Immature natural killer cell (primary cell): Measurements from ENCODE around the gene BHMT. TPM values are rescaled to one million over a fixed set of nuclear protein-coding genes. Genes with fewer than 3 reads are reported as not detected.

Experiments
- DNase-seq, 3 donors: peaks; one replicate each; pipeline ENCODE4 v3.0.0; 2022; ENCODE audit warnings: mixed read lengths in 1 of 3
- H3K27ac Mint-ChIP-seq, 6 donors: one replicate each; pipeline ENCODE4 v1.8.0; 2020; ENCODE audit warnings: mixed read lengths in 6 of 6, mild to moderate bottlenecking in 5 of 6, inconsistent platforms in 4 of 6, moderate library complexity in 3 of 6
- H3K27me3 Mint-ChIP-seq, 3 donors: one replicate each; pipeline ENCODE4 v1.8.0; 2020 to 2021; ENCODE audit warnings: low read depth in 3 of 3, mild to moderate bottlenecking in 3 of 3, mixed read lengths in 3 of 3, moderate library complexity in 3 of 3, inconsistent platforms in 1 of 3
- H3K36me3 Mint-ChIP-seq, 3 donors: one replicate each; pipeline ENCODE4 v1.8.0; 2020; ENCODE audit warnings: mixed read lengths in 3 of 3, inconsistent platforms in 2 of 3, mild to moderate bottlenecking in 2 of 3
- H3K4me1 Mint-ChIP-seq, 2 donors: one replicate each; pipeline ENCODE4 v1.8.0; 2020; ENCODE audit warnings: inconsistent platforms in 2 of 2, mild to moderate bottlenecking in 2 of 2, mixed read lengths in 2 of 2, moderate library complexity in 1 of 2
- H3K4me3 Mint-ChIP-seq, 5 donors: one replicate each; pipeline ENCODE4 v1.8.0; 2020; ENCODE audit warnings: mild to moderate bottlenecking in 5 of 5, mixed read lengths in 5 of 5, inconsistent platforms in 3 of 5, moderate library complexity in 3 of 5
- H3K9me3 Mint-ChIP-seq, 6 donors: one replicate each; pipeline ENCODE4 v1.8.0; 2020; ENCODE audit warnings: mild to moderate bottlenecking in 6 of 6, mixed read lengths in 6 of 6, inconsistent platforms in 4 of 6, moderate library complexity in 3 of 6
- polyA plus RNA-seq, 3 donors: library from polyadenylated mRNA; unstranded; fragments of 300-500 nt; fragmentation: Illumina TruSeq; gene quantifications; one replicate each; pipeline ENCODE4 v1.2.3, GENCODE V29; 2021

BHMT gene
- polyA plus RNA-seq, 3 donors from 2014 or later = not detected

DNA sequence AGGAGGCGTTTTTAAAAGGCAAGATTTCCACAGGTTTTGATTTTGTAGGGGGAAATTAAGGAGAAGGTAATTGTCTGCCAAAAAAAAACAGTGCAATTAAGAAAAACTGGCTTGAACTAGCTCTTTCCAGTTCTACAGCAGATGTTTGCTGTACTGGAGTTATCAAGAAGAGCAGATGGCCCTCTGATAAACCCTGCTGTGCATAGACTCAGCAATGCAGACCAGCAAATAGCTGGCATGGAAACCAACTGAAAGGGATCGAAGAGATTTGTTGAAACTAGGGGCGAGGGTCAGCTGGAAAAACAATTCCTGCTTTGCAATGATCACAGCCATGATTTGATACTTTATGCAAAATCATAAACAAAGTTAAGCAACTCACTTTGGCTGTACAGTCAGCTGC lies 17.8 kb upstream of the BHMT start:
- no peak overlapping the region for H3K4me3 Mint-ChIP-seq
- H3K36me3 Mint-ChIP-seq = no peaks in the 10 kb centered on the region
- peaks cover 0 to 2% (median under 1%) of the 10 kb centered on the region in 6 donors for H3K9me3 Mint-ChIP-seq
- H3K4me1 Mint-ChIP-seq = no peaks in the 10 kb centered on the region
- DNase-seq = no peak
- H3K27ac Mint-ChIP-seq = no peak overlapping the region
- peaks cover 0 to 4% (median 2%) of the 10 kb centered on the region in 3 donors for H3K27me3 Mint-ChIP-seq

GRCh38 chr5:79105868-79106267 lies 5.7 kb upstream of the BHMT start:
- no peak overlapping the region for H3K4me3 Mint-ChIP-seq
- no peak overlapping the region for H3K27ac Mint-ChIP-seq
- H3K36me3 Mint-ChIP-seq = no peaks in the 10 kb centered on the region
- peaks cover 3 to 13% (median 12%) of the 10 kb centered on the region in 3 donors for H3K27me3 Mint-ChIP-seq
- no peaks in the 10 kb centered on the region for H3K4me1 Mint-ChIP-seq
- H3K9me3 Mint-ChIP-seq = no peaks in the 10 kb centered on the region
- DNase-seq = no peak

DNA sequence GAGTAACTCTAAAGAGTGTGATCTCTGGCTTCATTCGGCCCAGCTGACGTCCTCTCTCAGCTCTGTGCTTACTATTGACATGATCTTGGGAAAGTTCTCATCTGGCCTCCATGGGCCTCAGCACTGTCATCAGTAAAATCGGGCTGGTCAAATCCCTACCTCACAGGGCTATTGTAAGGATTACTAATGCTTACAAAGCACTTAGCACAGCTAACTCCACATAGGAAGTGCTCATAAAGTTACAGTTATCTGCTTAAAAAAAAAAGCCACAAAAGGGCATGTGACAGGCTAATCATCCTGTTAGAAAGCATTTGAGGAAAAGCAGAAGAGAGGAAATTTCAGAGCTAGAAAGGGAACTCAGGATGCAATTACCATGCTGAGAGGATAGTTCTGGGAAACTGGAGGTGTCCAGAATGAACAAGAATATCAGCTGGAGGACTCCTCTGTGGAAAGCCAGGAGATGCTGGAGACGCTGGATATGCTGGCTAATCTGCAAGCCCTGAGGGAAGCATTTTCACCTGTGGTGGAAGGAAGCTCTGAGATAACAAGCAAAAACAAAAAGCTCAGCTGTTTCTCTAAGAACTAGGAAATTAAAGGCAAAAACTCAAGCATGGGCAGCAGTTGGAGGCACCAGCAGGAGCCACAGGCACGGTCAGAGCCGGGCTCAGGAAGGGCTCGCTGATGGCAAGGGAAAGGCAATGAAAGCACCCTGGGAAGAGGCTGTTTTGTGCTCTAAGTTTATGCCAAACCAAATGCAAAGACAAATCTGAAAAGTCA lies 4.4 kb upstream of the BHMT start:
- Mint-ChIP-seq H3K4me3 (no peak overlapping the region), H3K36me3 (no peaks in the 10 kb centered on the region), H3K9me3 (no peaks in the 10 kb centered on the region), H3K4me1 (no peaks in the 10 kb centered on the region), H3K27me3 (peaks cover 3 to 16% (median 12%) of the 10 kb centered on the region in 3 donors), H3K27ac (no peak overlapping the region)
- no peak for DNase-seq

- H3K4me3 Mint-ChIP-seq = no peak overlapping the region
- H3K4me1 Mint-ChIP-seq = no peaks in the 10 kb centered on the region
- H3K36me3 Mint-ChIP-seq = no peaks in the 10 kb centered on the region
- H3K27ac Mint-ChIP-seq = no peak overlapping the region
- no peaks in the 10 kb centered on the region for H3K9me3 Mint-ChIP-seq
- no peak for DNase-seq
- H3K27me3 Mint-ChIP-seq = peaks cover 3 to 19% (median 14%) of the 10 kb centered on the region in 3 donors
Observed at GRCh38 chr5:79108086-79108485, 3.5 kb upstream of the BHMT start.

DNA sequence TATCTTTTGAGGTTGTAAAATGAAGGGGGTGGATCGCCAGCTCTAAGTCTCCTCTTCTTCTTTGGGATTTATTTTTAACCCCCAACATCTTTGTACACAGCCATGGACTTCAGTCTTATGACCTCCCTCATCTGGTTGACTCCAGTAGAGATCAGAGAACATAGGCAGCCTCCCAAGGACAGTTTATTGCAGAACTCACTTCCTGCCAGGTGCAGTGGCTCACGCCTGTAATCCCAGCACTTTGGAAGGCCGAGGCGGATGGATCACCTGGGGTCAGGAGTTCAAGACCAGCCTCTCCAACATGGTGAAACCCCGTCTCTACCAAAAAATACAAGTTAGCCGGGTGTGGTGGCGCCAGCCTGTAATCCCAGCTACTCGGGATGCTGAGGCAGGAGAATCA lies 2.8 kb upstream of the BHMT start:
- Mint-ChIP-seq H3K27me3 (peaks cover 3 to 19% (median 14%) of the 10 kb centered on the region in 3 donors), H3K4me3 (no peak overlapping the region), H3K9me3 (no peaks in the 10 kb centered on the region), H3K36me3 (no peaks in the 10 kb centered on the region), H3K27ac (no peak overlapping the region), H3K4me1 (no peaks in the 10 kb centered on the region)
- DNase-seq = no peak

GRCh38 chr5:79109527-79110492 lies 1.8 kb upstream of the BHMT start:
- no peak for DNase-seq
- Mint-ChIP-seq H3K27me3 (peaks cover 2 to 19% (median 14%) of the 10 kb centered on the region in 3 donors), H3K27ac (no peak overlapping the region), H3K4me1 (no peaks in the 10 kb centered on the region), H3K36me3 (no peaks in the 10 kb centered on the region), H3K9me3 (no peaks in the 10 kb centered on the region), H3K4me3 (no peak overlapping the region)

- Mint-ChIP-seq H3K9me3 (no peaks in the 10 kb centered on the region), H3K4me3 (no peak overlapping the region), H3K4me1 (no peaks in the 10 kb centered on the region), H3K36me3 (no peaks in the 10 kb centered on the region), H3K27ac (no peak overlapping the region), H3K27me3 (peaks cover 0 to 12% (median 10%) of the 10 kb centered on the region in 3 donors)
- DNase-seq = no peak
Observed at GRCh38 chr5:79111960-79112702, 522 bp downstream of the BHMT start.

GRCh38 chr5:79112703-79113058 lies 1.1 kb downstream of the BHMT start:
- no peak overlapping the region for H3K4me3 Mint-ChIP-seq
- H3K9me3 Mint-ChIP-seq = no peaks in the 10 kb centered on the region
- peaks cover 0 to 12% (median 10%) of the 10 kb centered on the region in 3 donors for H3K27me3 Mint-ChIP-seq
- no peaks in the 10 kb centered on the region for H3K36me3 Mint-ChIP-seq
- H3K4me1 Mint-ChIP-seq = no peaks in the 10 kb centered on the region
- DNase-seq = no peak
- no peak overlapping the region for H3K27ac Mint-ChIP-seq

- H3K4me1 Mint-ChIP-seq = no peaks in the 10 kb centered on the region
- H3K9me3 Mint-ChIP-seq = peaks cover 0 to 2% (median 0%) of the 10 kb centered on the region in 6 donors
- H3K27me3 Mint-ChIP-seq = peaks cover 0 to 3% (median 2%) of the 10 kb centered on the region in 3 donors
- H3K27ac Mint-ChIP-seq = no peak overlapping the region
- peaks cover 0 to 3% (median 0%) of the 10 kb centered on the region in 3 donors for H3K36me3 Mint-ChIP-seq
- no peak for DNase-seq
- no peak overlapping the region for H3K4me3 Mint-ChIP-seq
Observed at GRCh38 chr5:79119486-79119885, 7.9 kb downstream of the BHMT start.

DNA sequence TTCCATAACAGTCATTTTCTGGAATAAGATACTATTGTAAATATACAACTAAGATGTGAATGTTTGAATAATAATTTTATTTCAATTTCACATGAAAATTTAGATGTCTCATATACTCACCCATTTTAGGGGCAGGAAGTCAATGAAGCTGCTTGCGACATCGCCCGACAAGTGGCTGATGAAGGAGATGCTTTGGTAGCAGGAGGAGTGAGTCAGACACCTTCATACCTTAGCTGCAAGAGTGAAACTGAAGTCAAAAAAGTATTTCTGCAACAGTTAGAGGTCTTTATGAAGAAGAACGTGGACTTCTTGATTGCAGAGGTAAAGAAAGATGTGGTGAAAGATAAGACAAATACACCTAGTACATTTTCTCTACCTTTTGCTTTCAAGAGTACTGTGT lies 8.6 kb downstream of the BHMT start:
- peaks cover 0 to 3% (median 0%) of the 10 kb centered on the region in 3 donors for H3K36me3 Mint-ChIP-seq
- H3K4me3 Mint-ChIP-seq = no peak overlapping the region
- DNase-seq = no peak
- no peak overlapping the region for H3K27ac Mint-ChIP-seq
- peaks cover 0 to 3% (median 2%) of the 10 kb centered on the region in 3 donors for H3K27me3 Mint-ChIP-seq
- H3K4me1 Mint-ChIP-seq = no peaks in the 10 kb centered on the region
- peaks cover 0 to 2% (median 0%) of the 10 kb centered on the region in 6 donors for H3K9me3 Mint-ChIP-seq

- Mint-ChIP-seq H3K4me1 (no peaks in the 10 kb centered on the region), H3K36me3 (peaks cover 0 to 3% (median 0%) of the 10 kb centered on the region in 3 donors), H3K27ac (no peak overlapping the region), H3K27me3 (peaks cover 0 to 3% (median 2%) of the 10 kb centered on the region in 3 donors), H3K9me3 (peaks cover 0 to 2% (median 0%) of the 10 kb centered on the region in 6 donors), H3K4me3 (no peak overlapping the region)
- DNase-seq = no peak
Observed at GRCh38 chr5:79122973-79123372, 11.4 kb downstream of the BHMT start.

- H3K9me3 Mint-ChIP-seq = peaks cover 0 to 2% (median 0%) of the 10 kb centered on the region in 6 donors
- no peaks in the 10 kb centered on the region for H3K4me1 Mint-ChIP-seq
- no peak overlapping the region for H3K27ac Mint-ChIP-seq
- H3K4me3 Mint-ChIP-seq = no peak overlapping the region
- no peak for DNase-seq
- H3K27me3 Mint-ChIP-seq = peaks cover 0 to 4% (median 0%) of the 10 kb centered on the region in 3 donors
- H3K36me3 Mint-ChIP-seq = no peaks in the 10 kb centered on the region
Observed at GRCh38 chr5:79124607-79125006, 13.0 kb downstream of the BHMT start.

DNA sequence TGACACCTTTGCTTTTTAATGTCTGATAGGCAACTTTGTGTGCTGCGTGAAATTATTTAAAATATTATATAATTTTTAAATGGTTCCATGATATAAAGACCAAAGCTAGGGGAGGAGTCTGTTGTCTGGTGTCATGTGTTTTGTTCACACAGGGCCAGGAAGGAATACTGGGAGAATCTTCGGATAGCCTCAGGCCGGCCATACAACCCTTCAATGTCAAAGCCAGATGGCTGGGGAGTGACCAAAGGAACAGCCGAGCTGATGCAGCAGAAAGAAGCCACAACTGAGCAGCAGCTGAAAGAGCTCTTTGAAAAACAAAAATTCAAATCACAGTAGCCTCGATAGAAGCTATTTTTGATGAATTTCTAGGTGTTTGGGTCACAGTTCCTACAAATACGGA lies 19.2 kb downstream of the BHMT start:
- H3K4me1 Mint-ChIP-seq = peaks cover 8 to 11% of the 10 kb centered on the region in 2 donors
- H3K4me3 Mint-ChIP-seq = no peak overlapping the region
- no peaks in the 10 kb centered on the region for H3K36me3 Mint-ChIP-seq
- peaks cover 2 to 6% (median 4%) of the 10 kb centered on the region in 3 donors for H3K27me3 Mint-ChIP-seq
- no peaks in the 10 kb centered on the region for H3K9me3 Mint-ChIP-seq
- no peak for DNase-seq
- no peak overlapping the region for H3K27ac Mint-ChIP-seq
